Mesenchymal stem cell (in vitro differentiated cells and primary cell): ENCODE results near the gene WWOX.

Experiments
- DNase-seq: peaks from one replicate; pipeline ENCODE4 v3.0.0-alpha.2; 2013
- H2AFZ ChIP-seq: one replicate; pipeline ENCODE4 v1.6.1; 2013; ENCODE audit warnings: low read depth, mild to moderate bottlenecking, control low read depth, inconsistent platforms, low read length, moderate library complexity
- H2AK5ac ChIP-seq: 2 replicates; pipeline ENCODE4 v1.6.1; 2013; ENCODE audit warnings: low read length, moderate library complexity, mild to moderate bottlenecking, inconsistent platforms; ENCODE audit not compliant: severe bottlenecking
- H2BK120ac ChIP-seq: one replicate; pipeline ENCODE4 v1.6.1; 2013; ENCODE audit warnings: low read depth, mild to moderate bottlenecking, inconsistent platforms, low read length, moderate library complexity
- H2BK12ac ChIP-seq, 2 experiments: one replicate each; pipeline ENCODE4 v1.6.1; 2013; ENCODE audit warnings: inconsistent platforms in 2 of 2, low read length in 2 of 2, mild to moderate bottlenecking in 2 of 2, moderate library complexity in 2 of 2, control low read depth in 1 of 2
- H2BK15ac ChIP-seq: one replicate; pipeline ENCODE4 v1.6.1; 2013; ENCODE audit warnings: mild to moderate bottlenecking, low read depth, inconsistent platforms; ENCODE audit not compliant: poor library complexity, severe bottlenecking
- H2BK5ac ChIP-seq: 2 replicates; pipeline ENCODE4 v1.6.1; 2013; ENCODE audit warnings: low read depth, mild to moderate bottlenecking, low read length, control low read depth, inconsistent platforms; ENCODE audit not compliant: poor library complexity, severe bottlenecking
- H3K14ac ChIP-seq, 2 experiments: one replicate each; pipeline ENCODE4 v1.6.1; 2013; ENCODE audit warnings: inconsistent platforms in 2 of 2, low read length in 2 of 2, control low read depth in 1 of 2, mild to moderate bottlenecking in 1 of 2, moderate library complexity in 1 of 2
- H3K18ac ChIP-seq, 2 experiments: one replicate each; pipeline ENCODE4 v1.6.1; 2013; ENCODE audit warnings: inconsistent platforms in 2 of 2, low read length in 2 of 2, control low read depth in 1 of 2, low read depth in 1 of 2, mild to moderate bottlenecking in 1 of 2
- H3K23ac ChIP-seq, 2 experiments: one replicate each; pipeline ENCODE4 v1.6.1; 2013; ENCODE audit warnings: inconsistent platforms in 2 of 2, low read length in 2 of 2, mild to moderate bottlenecking in 2 of 2, moderate library complexity in 2 of 2, control low read depth in 1 of 2
- H3K27ac ChIP-seq: 2 replicates; pipeline ENCODE4 v1.5.1; 2013; ENCODE audit warnings: mild to moderate bottlenecking, moderate library complexity, low read length, control low read depth, inconsistent platforms; ENCODE audit not compliant: poor library complexity, severe bottlenecking
- H3K27me3 ChIP-seq, 2 experiments: 2 replicates each; pipeline versions ENCODE4 v1.6.1 to v1.7.0; 2013; ENCODE audit warnings: low read length in 2 of 2, mild to moderate bottlenecking in 2 of 2, moderate library complexity in 2 of 2, control low read depth in 1 of 2, inconsistent platforms in 1 of 2; ENCODE audit not compliant: control insufficient read depth in 1 of 2, insufficient read depth in 1 of 2
- H3K36me3 ChIP-seq, 2 experiments: 2 replicates each; pipeline versions ENCODE4 v1.6.1 to v1.7.0; 2013; ENCODE audit warnings: low read length in 2 of 2, control low read depth in 1 of 2, inconsistent platforms in 1 of 2, low read depth in 1 of 2, mild to moderate bottlenecking in 1 of 2; ENCODE audit not compliant: insufficient read depth in 2 of 2, control insufficient read depth in 1 of 2
- H3K4ac ChIP-seq, 2 experiments: one replicate each; pipeline ENCODE4 v1.6.1; 2013; ENCODE audit warnings: inconsistent platforms in 2 of 2, low read length in 2 of 2, mild to moderate bottlenecking in 2 of 2, moderate library complexity in 2 of 2, control low read depth in 1 of 2, low read depth in 1 of 2
- H3K4me1 ChIP-seq: 2 replicates; pipeline ENCODE4 v1.6.1; 2013; ENCODE audit warnings: low read depth, low read length, control low read depth; ENCODE audit not compliant: control insufficient read depth, insufficient read depth
- H3K4me2 ChIP-seq: 2 replicates; pipeline ENCODE4 v1.6.1; 2013; ENCODE audit warnings: low read length, mild to moderate bottlenecking, inconsistent platforms; ENCODE audit not compliant: poor library complexity, severe bottlenecking
- H3K4me3 ChIP-seq, 2 experiments: 2 replicates each; pipeline versions ENCODE4 v1.5.1 to v1.7.0; 2013; ENCODE audit warnings: low read length in 2 of 2, mild to moderate bottlenecking in 2 of 2, control low read depth in 1 of 2, low read depth in 1 of 2; ENCODE audit not compliant: insufficient read depth in 1 of 2
- H3K79me1 ChIP-seq: replicated peaks from 2 replicates; pipeline ENCODE4 v1.6.1; 2013; ENCODE audit warnings: mild to moderate bottlenecking, control low read depth, low read length, inconsistent platforms; ENCODE audit not compliant: poor library complexity, severe bottlenecking
- H3K9ac ChIP-seq: 2 replicates; pipeline ENCODE4 v1.7.0; 2013; ENCODE audit warnings: mild to moderate bottlenecking, low read length, moderate library complexity
- H3K9me3 ChIP-seq: 2 replicates; pipeline ENCODE4 v1.7.0; 2013; ENCODE audit warnings: mild to moderate bottlenecking, low read length; ENCODE audit not compliant: control insufficient read depth
- H4K8ac ChIP-seq: one replicate; pipeline ENCODE4 v1.6.1; 2013; ENCODE audit warnings: inconsistent platforms, mild to moderate bottlenecking, low read length, moderate library complexity
- H4K91ac ChIP-seq: one replicate; pipeline ENCODE4 v1.6.1; 2013; ENCODE audit warnings: mild to moderate bottlenecking, low read length, inconsistent platforms
- WGBS: methylation state at CpG from one replicate; pipeline ENCODE4 v1.1.7; 2013; ENCODE audit warnings: mixed read lengths; 5-methylcytosine and 5-hydroxymethylcytosine counted together

WWOX gene

GRCh38 chr16:78134944-78135619 lies 35.6 kb downstream of the WWOX start:
- Histone ChIP-seq H3K4ac (no peak overlapping the region), H2AFZ (no peak overlapping the region), H3K14ac (no peak overlapping the region), H3K4me2 (no peak overlapping the region), H2BK12ac (no peak overlapping the region), H4K91ac (no peak overlapping the region), H3K4me1 (no peaks in the 10 kb centered on the region), H3K23ac (no peak overlapping the region), H2BK120ac (no peak overlapping the region), H3K9ac (no peak overlapping the region), H3K18ac (no peak overlapping the region), H2BK15ac (no peak overlapping the region), H2AK5ac (no peak overlapping the region), H3K27me3 (no peaks in the 10 kb centered on the region), H3K27ac (no peak overlapping the region), H3K9me3 (peaks cover 2% of the 10 kb centered on the region), H4K8ac (no peak overlapping the region), H3K36me3 (peaks cover 0 to 3% of the 10 kb centered on the region in 2 experiments), H3K4me3 (no peak overlapping the region), H2BK5ac (no peak overlapping the region), H3K79me1 (no peaks in the 10 kb centered on the region)
- no peak for DNase-seq
- WGBS = 73% methylated on average over 5 of the region's 7 CpGs

- 97% methylated on average over 11 of the region's 11 CpGs for WGBS
Measured at GRCh38 chr16:78137179-78137578, 37.7 kb downstream of the WWOX start.

GRCh38 chr16:78137782-78138616 lies 38.5 kb downstream of the WWOX start:
- Histone ChIP-seq H3K36me3 (peaks cover 0 to 3% of the 10 kb centered on the region in 2 experiments), H3K14ac (no peak overlapping the region), H3K23ac (no peak overlapping the region), H3K9me3 (no peaks in the 10 kb centered on the region), H2BK5ac (no peak overlapping the region), H4K8ac (no peak overlapping the region), H3K79me1 (no peaks in the 10 kb centered on the region), H2AFZ (no peak overlapping the region), H3K18ac (no peak overlapping the region), H3K4me2 (no peak overlapping the region), H3K27me3 (no peaks in the 10 kb centered on the region), H3K4me1 (no peaks in the 10 kb centered on the region), H2BK15ac (no peak overlapping the region), H3K27ac (no peak overlapping the region), H3K4me3 (no peak overlapping the region), H2BK12ac (no peak overlapping the region), H2AK5ac (no peak overlapping the region), H4K91ac (no peak overlapping the region), H3K9ac (no peak overlapping the region), H2BK120ac (no peak overlapping the region), H3K4ac (no peak overlapping the region)
- WGBS = 98% methylated on average over 6 of the region's 8 CpGs
- DNase-seq = no peak

More at GRCh38 chr16:78137179-78137578, 37.7 kb downstream of the WWOX start:
- Histone ChIP-seq H3K79me1 (no peaks in the 10 kb centered on the region), H3K9ac (no peak overlapping the region), H3K23ac (no peak overlapping the region), H3K27ac (no peak overlapping the region), H4K91ac (no peak overlapping the region), H3K4me1 (no peaks in the 10 kb centered on the region), H2BK12ac (no peak overlapping the region), H3K4me2 (no peak overlapping the region), H3K27me3 (no peaks in the 10 kb centered on the region), H3K36me3 (peaks cover 0 to 3% of the 10 kb centered on the region in 2 experiments), H3K18ac (no peak overlapping the region), H3K4ac (no peak overlapping the region), H4K8ac (no peak overlapping the region), H2AFZ (no peak overlapping the region), H3K9me3 (no peaks in the 10 kb centered on the region), H3K14ac (no peak overlapping the region), H2BK5ac (no peak overlapping the region), H2BK15ac (no peak overlapping the region), H2AK5ac (no peak overlapping the region), H2BK120ac (no peak overlapping the region), H3K4me3 (no peak overlapping the region)
- DNase-seq = no peak

GRCh38 chr16:78140818-78141466 lies 41.5 kb downstream of the WWOX start:
- Histone ChIP-seq H2BK5ac (no peak overlapping the region), H3K27ac (no peak overlapping the region), H2AK5ac (no peak overlapping the region), H3K9me3 (no peaks in the 10 kb centered on the region), H2BK12ac (no peak overlapping the region), H3K4me2 (no peak overlapping the region), H3K4me1 (no peaks in the 10 kb centered on the region), H3K4ac (no peak overlapping the region), H3K27me3 (no peaks in the 10 kb centered on the region), H4K91ac (no peak overlapping the region), H3K18ac (no peak overlapping the region), H3K4me3 (no peak overlapping the region), H3K36me3 (peaks cover 0 to 3% of the 10 kb centered on the region in 2 experiments), H2BK15ac (no peak overlapping the region), H3K79me1 (no peaks in the 10 kb centered on the region), H4K8ac (no peak overlapping the region), H2BK120ac (no peak overlapping the region), H2AFZ (no peak overlapping the region), H3K23ac (no peak overlapping the region), H3K14ac (no peak overlapping the region), H3K9ac (no peak overlapping the region)
- 84% methylated on average over 6 of the region's 6 CpGs for WGBS
- no peak for DNase-seq
